Spleen (tissue), 11 donors: ENCODE data around the gene MVK. TPM values are rescaled to one million over a fixed set of nuclear protein-coding genes. Genes with fewer than 3 reads are reported as not detected.

Experiments
- DNase-seq: peaks from one replicate; pipeline ENCODE4 v3.0.0-alpha.2; 2020
- H3K27ac ChIP-seq, 8 donors: fragments of 200-600 bp; sonication (generic) in 7 of 8; 1 replicate in 4 of 8; 2 replicates in 4 of 8; pipeline versions ENCODE4 v1.5.0 to v1.8.0; 2016 to 2021; ENCODE audit warnings: inconsistent platforms in 4 of 8, mild to moderate bottlenecking in 4 of 8, moderate library complexity in 1 of 8
- H3K27me3 ChIP-seq, 7 donors: fragments of 200-600 bp; sonication (generic) in 6 of 7; replicated peaks in 1 of 7; 1 replicate in 4 of 7; 2 replicates in 3 of 7; pipeline versions ENCODE4 v1.5.0 to v1.8.0; 2016 to 2021; ENCODE audit warnings: inconsistent platforms in 3 of 7, mild to moderate bottlenecking in 1 of 7
- H3K36me3 ChIP-seq, 6 donors: fragments of 200-600 bp; sonication (generic) in 5 of 6; 1 replicate in 4 of 6; 2 replicates in 2 of 6; pipeline versions ENCODE4 v1.5.0 to v1.8.0; 2016 to 2021; ENCODE audit warnings: inconsistent platforms in 2 of 6
- H3K4me1 ChIP-seq, 6 donors: fragments of 200-600 bp; sonication (generic) in 5 of 6; 1 replicate in 3 of 6; 2 replicates in 3 of 6; pipeline versions ENCODE4 v1.5.0 to v1.8.0; 2016 to 2021; ENCODE audit warnings: inconsistent platforms in 3 of 6
- H3K4me3 ChIP-seq, 8 donors: fragments of 200-600 bp; sonication (generic) in 7 of 8; 1 replicate in 4 of 8; 2 replicates in 4 of 8; pipeline versions ENCODE4 v1.5.0 to v1.8.0; 2016 to 2021; ENCODE audit warnings: inconsistent platforms in 4 of 8, mild to moderate bottlenecking in 4 of 8, moderate library complexity in 2 of 8
- H3K9me3 ChIP-seq, 8 donors: fragments of 200-600 bp; sonication (generic) in 7 of 8; 1 replicate in 4 of 8; 2 replicates in 4 of 8; pipeline versions ENCODE4 v1.5.0 to v1.8.0; 2016 to 2021; ENCODE audit warnings: inconsistent platforms in 4 of 8
- CTCF ChIP-seq, 11 experiments: fragments of 200-600 bp in 7 of 11; fragments of 450-650 bp in 4 of 11; sonication (generic) in 4 of 11; IDR thresholded peaks in 8 of 11; conservative IDR thresholded peaks in 3 of 11; 1 replicate in 7 of 11; 2 replicates in 4 of 11; pipeline versions ENCODE4 v1.4.0 to v1.8.0; 2016 to 2021; ENCODE audit warnings: antibody characterized with exemption in 11 of 11, inconsistent platforms in 4 of 11, mild to moderate bottlenecking in 1 of 11
- POLR2A ChIP-seq, 3 donors: fragments of 450-650 bp; IDR thresholded peaks; one replicate each; pipeline ENCODE4 v1.5.1; 2017; ENCODE audit warnings: antibody characterized with exemption in 3 of 3, mild to moderate bottlenecking in 1 of 3
- POLR2AphosphoS5 ChIP-seq, 3 donors: sonication (generic); formaldehyde crosslinking; IDR thresholded peaks; one replicate each; pipeline ENCODE4 v1.5.1; 2017; ENCODE audit warnings: antibody characterized with exemption in 3 of 3
- WGBS, 5 donors: extraction: QIAGEN DNeasy Blood & Tissue Kit in 3 of 5; methylation state at CpG; one replicate each; pipeline versions ENCODE4 v1.1.5 to v1.1.7; 2013 to 2018; 5-methylcytosine and 5-hydroxymethylcytosine counted together
- intact Hi-C: fragments of 100-400 bp; cut with DNase I; formaldehyde crosslinking; loops from one replicate; pipeline ENCODE4 v1.15.0; 2023; ENCODE audit warnings: low total_unique reads
- polyA plus RNA-seq, 3 donors: library from polyadenylated mRNA; stranded (reverse); fragments of 200-250 nt; gene quantifications; one replicate each; pipeline ENCODE4 v1.2.1, GENCODE V29; 2013
- total RNA-seq, 7 donors: library from RNA; depleted of rRNA in 3 of 7; stranded (reverse); fragments of >200 nt in 3 of 7; fragmentation: NEBNext Ultra II Directional in 4 of 7; extraction: Animal tissue kit (Norgen Biotek cat#: 25700) in 4 of 7; gene quantifications; one replicate each; pipeline versions ENCODE4 v1.1.0 to v1.2.1, GENCODE V29; 2016 to 2021
- donor health status: healthy with polysubstance abuse.
- donor health status: DM: no; HTN: no; CAD: no; lungs with moderate emphysema.
- donor health status: DM: no; HTN: no; CAD: no.
- donor health status: Bipolar disorder and iron deficiency.
- donor health status: healthy.
- donor health status: DM: no; HTN: no; CAD: no.
- donor health status: DM: yes; HTN: yes; CAD: no.

MVK gene
- total and polyA plus RNA-seq, 10 donors = 6.2 to 16.5 (median 9.4) TPM

- WGBS, 5 donors = 72 to 85% (median 82%) methylated on average over 2 of the region's 2 CpGs
- TF ChIP-seq POLR2AphosphoS5 (IDR thresholded peaks at IDR 0.05) (no peak), CTCF (IDR thresholded peaks at IDR 0.05 in 8 of 11, conservative IDR thresholded peaks at IDR 0.05 in 3 of 11) (no peak), POLR2A (IDR thresholded peaks at IDR 0.05) (no peak)
- Histone ChIP-seq H3K27ac (no peak overlapping the region), H3K4me3 (no peak overlapping the region), H3K27me3 (peaks cover 0 to 24% (median 10%) of the 10 kb centered on the region in 7 donors), H3K36me3 (no peaks in the 10 kb centered on the region), H3K9me3 (no peaks in the 10 kb centered on the region), H3K4me1 (no peaks in the 10 kb centered on the region)
- no peak for DNase-seq
- intact Hi-C loops = no loop called here
These were observed 67.8 kb downstream of the MVK start for GRCh38 chr12:109641422-109641821.

GRCh38 chr12:109642506-109643132, 69.0 kb downstream of the MVK start:
- Histone ChIP-seq H3K36me3 (no peaks in the 10 kb centered on the region), H3K27me3 (peaks cover 0 to 35% (median 10%) of the 10 kb centered on the region in 7 donors), H3K27ac (no peak overlapping the region), H3K4me3 (no peak overlapping the region), H3K9me3 (no peaks in the 10 kb centered on the region), H3K4me1 (no peaks in the 10 kb centered on the region)
- no peak for TF ChIP-seq POLR2AphosphoS5 (IDR thresholded peaks at IDR 0.05)
- DNase-seq = peak; percentile 27
- WGBS, 5 donors = 47 to 58% (median 54%) methylated on average over 10 of the region's 10 CpGs
- intact Hi-C loops = no loop called here

- Histone ChIP-seq H3K27me3 (peaks cover 0 to 52% (median 10%) of the 10 kb centered on the region in 7 donors), H3K9me3 (no peaks in the 10 kb centered on the region), H3K4me3 (no peak overlapping the region), H3K36me3 (no peaks in the 10 kb centered on the region), H3K4me1 (no peaks in the 10 kb centered on the region), H3K27ac (no peak overlapping the region)
- intact Hi-C loops = no loop called here
- 47 to 78% (median 72%) methylated on average over 3 to 11 of the region's 11 CpGs for WGBS, 5 donors
- TF ChIP-seq POLR2A (IDR thresholded peaks at IDR 0.05) = no peak
- no peak for TF ChIP-seq CTCF (IDR thresholded peaks at IDR 0.05 in 8 of 11, conservative IDR thresholded peaks at IDR 0.05 in 3 of 11)
- no peak for TF ChIP-seq POLR2AphosphoS5 (IDR thresholded peaks at IDR 0.05)
- DNase-seq = peak; percentile 38
These were observed 71.6 kb downstream of the MVK start for GRCh38 chr12:109645194-109645593.

- intact Hi-C loops = no loop called here
- peaks cover 0 to 56% (median 10%) of the 10 kb centered on the region in 7 donors for H3K27me3 ChIP-seq
- WGBS, 5 donors = 70 to 88% (median 76%) methylated on average over 11 of the region's 11 CpGs
These were observed 72.1 kb downstream of the MVK start for GRCh38 chr12:109645708-109646107.

More at GRCh38 chr12:109645708-109646107, 72.1 kb downstream of the MVK start:
- Histone ChIP-seq H3K4me3 (no peak overlapping the region), H3K36me3 (no peaks in the 10 kb centered on the region), H3K9me3 (no peaks in the 10 kb centered on the region), H3K27ac (no peak overlapping the region), H3K4me1 (no peaks in the 10 kb centered on the region)
- DNase-seq = peak; percentile 48
- no peak for TF ChIP-seq POLR2A (IDR thresholded peaks at IDR 0.05)
- no peak for TF ChIP-seq POLR2AphosphoS5 (IDR thresholded peaks at IDR 0.05)
- no peak for TF ChIP-seq CTCF (IDR thresholded peaks at IDR 0.05 in 8 of 11, conservative IDR thresholded peaks at IDR 0.05 in 3 of 11)

Other genes with a start within 250 kb of the MVK start
- not detected for gene MYO1H, start 225.9 kb upstream of the MVK start, total RNA-seq
- gene MYO1H, start 225.9 kb upstream of the MVK start, polyA plus RNA-seq = under 1 TPM in 1 of 3 donors, not detected in 2; 0.05 TPM
- gene KCTD10, start 96.5 kb upstream of the MVK start, total RNA-seq = 10 to 100 TPM; 43.4 to 72.5 (median 49.9) TPM
- 10 to 100 TPM; 10.4 to 20.6 (median 11.7) TPM for gene KCTD10, start 96.5 kb upstream of the MVK start, polyA plus RNA-seq
- gene UBE3B, start 96.2 kb upstream of the MVK start, total RNA-seq = 10 to 100 TPM; 33.1 to 63.1 (median 43.1) TPM
- gene UBE3B, start 96.2 kb upstream of the MVK start, polyA plus RNA-seq = 1 to 10 TPM; 5.7 to 9.2 (median 6.9) TPM
- 10 to 100 TPM; 14.5 to 23.0 (median 19.3) TPM for gene MMAB, start 290 bp upstream of the MVK start, total RNA-seq
- 10 to 100 TPM; 31.1 to 41.7 (median 33.6) TPM for gene MMAB, start 290 bp upstream of the MVK start, polyA plus RNA-seq
- 10 to 100 TPM; 13.9 to 30.7 (median 21.5) TPM for gene FAM222A, start 140.0 kb downstream of the MVK start, total RNA-seq
- 1 to 10 TPM; 1.3 to 5.2 (median 2.1) TPM for gene FAM222A, start 140.0 kb downstream of the MVK start, polyA plus RNA-seq